Peyer's patch (tissue), 4 donors: ENCODE results near the gene KRT83. TPM values are rescaled to one million over a fixed set of nuclear protein-coding genes. Genes with fewer than 3 reads are reported as not detected.
"Not testable (repeated sequence)": the region's sequence is repeated elsewhere in the genome, so short reads cannot be mapped to it uniquely, and the experiment has no call there.

Experiments
- DNase-seq, 3 donors: peaks; one replicate each; pipeline ENCODE4 v3.0.0-alpha.2; 2017 to 2019
- H3K27ac ChIP-seq, 4 donors: fragments of 200-600 bp; sonication (generic); one replicate each; pipeline ENCODE4 v1.5.1; 2016 to 2019
- H3K27me3 ChIP-seq, 2 donors: fragments of 200-600 bp; sonication (generic); one replicate each; pipeline ENCODE4 v1.5.1; 2019
- H3K36me3 ChIP-seq, 3 donors: fragments of 200-600 bp; sonication (generic); one replicate each; pipeline ENCODE4 v1.5.1; 2016 to 2019
- H3K4me1 ChIP-seq, 4 donors: fragments of 200-600 bp; sonication (generic); one replicate each; pipeline ENCODE4 v1.5.1; 2016 to 2019
- H3K4me3 ChIP-seq, 4 donors: fragments of 200-600 bp; sonication (generic); 1 replicate in 3 of 4; 2 replicates in 1 of 4; pipeline ENCODE4 v1.5.1; 2016 to 2019; ENCODE audit warnings: mild to moderate bottlenecking in 1 of 4
- H3K9me3 ChIP-seq, 4 donors: fragments of 200-600 bp; sonication (generic); one replicate each; pipeline ENCODE4 v1.5.1; 2016 to 2019; ENCODE audit warnings: mild to moderate bottlenecking in 1 of 4
- POLR2A ChIP-seq, 2 donors: fragments of 450-650 bp; IDR thresholded peaks; one replicate each; pipeline ENCODE4 v1.5.1; 2017; ENCODE audit warnings: antibody characterized with exemption in 2 of 2, mild to moderate bottlenecking in 2 of 2, moderate library complexity in 2 of 2
- total RNA-seq, 4 donors: library from RNA; depleted of rRNA; stranded (reverse); fragments of >200 nt; gene quantifications; one replicate each; pipeline ENCODE4 v1.1.0, GENCODE V29; 2016
- TF ChIP-seq, protein P1 (sequence below), 6 experiments: fragments of 450-650 bp in 4 of 6; fragments of 200-600 bp in 2 of 6; sonication (generic) in 1 of 6; IDR thresholded peaks; one replicate each; pipeline ENCODE4 v1.5.1; 2017 to 2019; ENCODE audit warnings: antibody characterized with exemption in 6 of 6, mild to moderate bottlenecking in 3 of 6, moderate library complexity in 1 of 6

The KRT83 gene
- total RNA-seq, 4 donors from 2014 or later: not detected

DNA sequence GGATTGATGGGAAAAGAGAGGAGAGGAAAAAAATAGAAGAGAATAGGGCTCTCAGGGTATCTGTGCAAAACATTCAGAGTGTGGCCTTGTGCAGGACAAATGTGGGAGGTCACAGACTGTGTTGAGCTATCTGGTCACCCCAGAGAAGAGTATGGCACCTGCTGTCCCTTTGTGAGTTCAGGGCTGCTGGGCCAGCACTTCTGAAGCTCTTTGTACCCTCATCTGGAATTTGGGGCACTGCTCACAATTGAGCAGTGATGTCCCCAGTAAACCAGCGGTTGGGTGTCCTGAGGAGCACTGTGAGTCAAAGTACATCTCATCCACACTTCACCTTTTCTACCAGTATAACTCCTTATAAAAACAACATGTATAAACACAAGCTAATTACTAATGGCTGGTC, 27.3 kb downstream of the KRT83 start:
- no peak overlapping the region for H3K4me3 ChIP-seq

DNA sequence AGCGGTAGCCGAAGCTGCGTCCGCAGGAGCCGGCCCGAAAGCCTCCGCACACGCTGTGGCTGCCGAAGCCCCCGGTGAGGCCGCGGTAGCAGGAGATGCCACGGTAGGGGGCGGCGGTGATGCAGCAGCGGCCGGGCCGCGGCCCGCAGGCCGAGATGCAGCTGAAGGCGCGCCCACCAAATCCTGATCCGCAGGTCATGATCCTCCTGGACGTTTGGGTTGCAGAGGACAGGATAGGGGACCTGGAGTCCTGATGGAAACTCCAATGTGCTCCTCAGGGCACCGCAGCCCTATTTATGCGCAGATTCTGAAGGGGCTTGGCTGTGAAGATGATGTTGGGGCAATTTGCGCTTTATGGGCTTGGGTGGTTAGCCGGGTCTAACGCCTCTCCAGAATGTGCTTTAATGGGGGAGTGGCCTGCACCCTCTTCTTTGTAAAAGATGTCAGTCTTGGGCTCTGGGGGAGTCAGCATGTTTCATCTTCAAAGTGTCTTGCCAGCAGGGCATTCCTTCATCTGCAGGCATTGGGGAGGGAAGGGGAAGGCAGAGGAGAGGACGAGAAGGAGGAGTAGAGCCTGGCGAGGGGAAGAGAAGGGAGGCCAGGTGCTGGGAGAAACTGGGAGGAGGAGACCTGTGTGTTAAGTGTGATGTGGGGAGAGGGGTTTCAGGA, 29.8 kb downstream of the KRT83 start, which contains the start of gene KRT81:
TSS of gene KRT81 (minus strand) at position 268 of the 669 bp plus-strand sequence. CDS start at position 199, 69 bp downstream.
- H3K27me3 ChIP-seq: no peaks in the 10 kb centered on the region
- TF ChIP-seq, protein P1, sequence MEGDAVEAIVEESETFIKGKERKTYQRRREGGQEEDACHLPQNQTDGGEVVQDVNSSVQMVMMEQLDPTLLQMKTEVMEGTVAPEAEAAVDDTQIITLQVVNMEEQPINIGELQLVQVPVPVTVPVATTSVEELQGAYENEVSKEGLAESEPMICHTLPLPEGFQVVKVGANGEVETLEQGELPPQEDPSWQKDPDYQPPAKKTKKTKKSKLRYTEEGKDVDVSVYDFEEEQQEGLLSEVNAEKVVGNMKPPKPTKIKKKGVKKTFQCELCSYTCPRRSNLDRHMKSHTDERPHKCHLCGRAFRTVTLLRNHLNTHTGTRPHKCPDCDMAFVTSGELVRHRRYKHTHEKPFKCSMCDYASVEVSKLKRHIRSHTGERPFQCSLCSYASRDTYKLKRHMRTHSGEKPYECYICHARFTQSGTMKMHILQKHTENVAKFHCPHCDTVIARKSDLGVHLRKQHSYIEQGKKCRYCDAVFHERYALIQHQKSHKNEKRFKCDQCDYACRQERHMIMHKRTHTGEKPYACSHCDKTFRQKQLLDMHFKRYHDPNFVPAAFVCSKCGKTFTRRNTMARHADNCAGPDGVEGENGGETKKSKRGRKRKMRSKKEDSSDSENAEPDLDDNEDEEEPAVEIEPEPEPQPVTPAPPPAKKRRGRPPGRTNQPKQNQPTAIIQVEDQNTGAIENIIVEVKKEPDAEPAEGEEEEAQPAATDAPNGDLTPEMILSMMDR (IDR thresholded peaks at IDR 0.05): no peak
- TF ChIP-seq POLR2A (IDR thresholded peaks at IDR 0.05): no peak
- no peak within 1 kb of the TSS for H3K27ac ChIP-seq
- no peak within 1 kb of the TSS for H3K4me3 ChIP-seq
- DNase-seq: no peak
- no peaks in the 10 kb centered on the region for H3K36me3 ChIP-seq
- H3K4me1 ChIP-seq: no peaks in the 10 kb centered on the region
- no peaks in the 10 kb centered on the region for H3K9me3 ChIP-seq

More for the DNA sequence above, 27.3 kb downstream of the KRT83 start:
- H3K9me3 ChIP-seq: no peaks in the 10 kb centered on the region
- no peak for TF ChIP-seq POLR2A (IDR thresholded peaks at IDR 0.05)
- TF ChIP-seq, protein P1 (IDR thresholded peaks at IDR 0.05): no peak
- H3K27me3 ChIP-seq: no peaks in the 10 kb centered on the region
- no peaks in the 10 kb centered on the region for H3K36me3 ChIP-seq
- no peak overlapping the region for H3K27ac ChIP-seq
- H3K4me1 ChIP-seq: no peaks in the 10 kb centered on the region
- DNase-seq: no peak

GRCh38 chr12:52290483-52291134, 30.6 kb downstream of the KRT83 start:
- not testable (repeated sequence) for H3K27me3 ChIP-seq, H3K36me3 ChIP-seq

GRCh38 chr12:52287816-52288805, 33.1 kb downstream of the KRT83 start:
- not testable (repeated sequence) for H3K4me3 ChIP-seq, H3K36me3 ChIP-seq, H3K4me1 ChIP-seq, H3K9me3 ChIP-seq, H3K27me3 ChIP-seq, H3K27ac ChIP-seq
- DNase-seq: peak in 1 of 3 donors; percentile 41

More at GRCh38 chr12:52290483-52291134, 30.6 kb downstream of the KRT83 start:
- not testable (repeated sequence) for H3K9me3 ChIP-seq, H3K4me3 ChIP-seq, DNase-seq, H3K27ac ChIP-seq, H3K4me1 ChIP-seq

GRCh38 chr12:52286857-52287785, 34.1 kb downstream of the KRT83 start:
- H3K9me3 ChIP-seq, H3K27ac ChIP-seq, H3K36me3 ChIP-seq, H3K4me3 ChIP-seq, H3K27me3 ChIP-seq, H3K4me1 ChIP-seq: not testable (repeated sequence)
- TF ChIP-seq, protein P1 (IDR thresholded peaks at IDR 0.05): peak in 1 of 6 experiments; percentile 7
- peak in 1 of 3 donors; percentile 29 for DNase-seq
